ENCODE data around the gene ARGFX. TPM values are rescaled to one million over a fixed set of nuclear protein-coding genes. Genes with fewer than 3 reads are reported as not detected.
"Not testable (repeated sequence)": the region's sequence is repeated elsewhere in the genome, so short reads cannot be mapped to it uniquely, and the experiment has no call there.

Gene ARGFX
- polyA plus RNA-seq (2012; ENCODE audit: insufficient read depth, insufficient read length) = not detected

DNA sequence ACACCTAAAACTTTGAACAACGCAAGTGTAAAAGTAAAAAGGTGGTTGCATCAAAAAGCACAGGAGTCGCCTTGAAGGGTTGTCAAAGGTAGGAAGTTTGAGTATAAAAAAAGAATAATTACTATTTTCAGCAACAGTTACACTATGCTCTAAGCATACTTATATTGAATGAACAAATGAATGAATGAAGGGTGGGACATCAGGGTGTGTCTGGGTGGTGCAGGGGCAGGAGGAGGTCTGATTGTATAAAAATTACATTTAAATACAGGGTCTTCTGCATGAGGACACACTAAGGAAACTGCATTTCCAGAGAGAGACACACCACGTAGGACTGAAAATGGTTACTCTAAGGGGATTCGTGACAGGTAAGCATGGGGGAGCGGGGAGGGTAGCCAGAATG lies at the start of gene ARGFX:
ARGFX (plus strand) TSS at position 301 of the 400 bp plus-strand sequence. CDS start 2,765 bp downstream, outside the sequence.
- DNase-seq (ENCODE audit: low read depth, low spot score) = no peak

DNA sequence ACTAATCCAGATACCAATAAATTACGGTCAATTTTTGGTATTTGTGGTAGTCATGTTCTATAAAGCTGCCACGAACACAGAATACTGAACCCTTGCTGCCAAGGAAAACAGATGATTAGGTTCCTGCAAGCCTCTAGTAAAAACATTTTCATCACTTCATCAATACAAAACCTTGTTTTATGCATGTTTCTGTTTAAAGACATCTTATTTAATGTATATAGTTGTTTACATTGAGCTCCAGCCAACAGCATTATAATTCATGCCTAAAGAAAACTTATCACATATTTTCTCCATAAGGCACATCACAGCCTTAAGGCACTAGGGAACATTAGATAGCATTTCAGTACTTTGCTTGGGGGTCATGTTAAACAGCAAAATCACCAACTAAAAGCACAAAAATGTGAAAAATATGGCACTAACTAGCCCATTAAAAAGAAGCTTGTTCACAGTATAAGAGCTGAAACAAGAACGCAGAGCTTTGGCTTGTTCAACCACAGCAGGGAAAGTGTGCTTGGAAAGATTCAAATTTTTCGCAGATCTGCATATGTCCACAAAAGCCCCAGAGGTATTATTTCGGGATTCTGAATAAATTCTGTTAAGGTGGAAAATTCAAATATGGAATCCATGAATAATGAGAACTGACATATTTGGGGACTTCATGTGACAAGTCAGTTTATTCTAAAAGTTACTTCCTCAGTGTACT lies 49.6 kb upstream of the ARGFX start:
- no peak overlapping the region for H3K4me3 ChIP-seq (ENCODE audit: low read length)
- DNase-seq (ENCODE audit: low read depth, low spot score) = no peak

More for the DNA sequence above, at the start of gene ARGFX:
- H3K4me3 ChIP-seq (ENCODE audit: low read length) = no peak within 1 kb of the TSS

DNA sequence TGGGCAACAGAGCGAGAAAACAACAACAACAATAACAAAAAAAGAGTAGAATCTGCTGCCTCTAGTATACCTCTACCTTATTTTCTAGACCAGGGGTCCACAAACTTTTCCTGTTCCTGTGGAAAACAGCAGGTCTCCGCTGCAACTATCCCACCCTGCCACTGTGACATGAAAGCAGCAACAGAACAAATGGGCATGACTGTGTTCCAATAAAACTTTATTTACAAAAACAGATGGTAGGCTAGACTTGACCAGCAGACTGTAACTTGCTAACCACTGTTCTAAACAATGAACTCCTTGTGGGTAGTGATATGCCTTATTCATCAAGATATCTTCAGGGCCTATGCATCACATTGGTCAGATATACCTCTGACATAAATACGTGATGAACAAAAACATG lies 47.2 kb upstream of the ARGFX start:
- DNase-seq (ENCODE audit: low read depth, low spot score) = no peak
- H3K4me3 ChIP-seq (ENCODE audit: low read length) = no peak overlapping the region

DNA sequence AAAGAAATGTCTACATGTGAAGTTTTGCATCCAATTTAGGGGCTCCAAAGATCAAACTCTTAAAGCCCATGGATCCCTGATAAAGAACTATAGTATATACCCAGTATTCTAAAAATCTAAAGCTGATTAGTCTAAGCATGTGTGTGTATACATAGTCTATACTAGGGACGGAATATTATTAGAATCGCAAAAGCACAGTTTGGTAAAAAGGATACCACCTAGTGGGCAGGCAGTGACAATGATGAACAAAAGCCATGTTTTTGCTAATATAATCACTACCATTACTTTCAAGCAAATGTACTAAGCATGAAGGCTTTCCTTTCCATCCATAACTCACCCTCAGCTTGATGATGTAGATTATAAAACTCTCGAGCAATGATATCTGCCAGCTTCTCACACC lies 38.4 kb upstream of the ARGFX start:
- H3K4me3 ChIP-seq (ENCODE audit: low read length) = no peak overlapping the region
- no peak for DNase-seq (ENCODE audit: low read depth, low spot score)

GRCh38 chr3:121531269-121531668 lies 36.5 kb upstream of the ARGFX start:
- DNase-seq (ENCODE audit: low read depth, low spot score) = no peak

DNA sequence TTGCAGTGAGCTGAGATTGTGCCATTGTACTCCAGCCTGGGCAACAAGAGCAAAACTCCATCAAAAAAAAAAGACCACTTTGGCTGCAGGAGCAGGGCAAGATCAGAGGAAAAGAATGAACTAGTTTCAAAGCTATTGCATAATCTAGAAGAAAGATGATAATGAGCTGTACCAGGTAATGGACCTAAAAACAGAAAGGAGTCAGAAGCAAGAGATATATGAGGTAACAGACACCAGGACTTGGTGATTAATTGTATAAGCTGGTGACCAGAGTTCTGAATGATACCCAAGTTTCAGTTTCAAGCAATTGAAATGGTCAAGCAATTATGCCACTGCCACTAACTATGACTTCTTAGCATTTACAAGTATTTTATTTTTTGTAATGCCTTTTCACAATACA lies 24.8 kb upstream of the ARGFX start:
- no peak overlapping the region for H3K4me3 ChIP-seq (ENCODE audit: low read length)
- no peak for DNase-seq (ENCODE audit: low read depth, low spot score)

More at GRCh38 chr3:121531269-121531668, 36.5 kb upstream of the ARGFX start:
- H3K4me3 ChIP-seq (ENCODE audit: low read length) = no peak overlapping the region

DNA sequence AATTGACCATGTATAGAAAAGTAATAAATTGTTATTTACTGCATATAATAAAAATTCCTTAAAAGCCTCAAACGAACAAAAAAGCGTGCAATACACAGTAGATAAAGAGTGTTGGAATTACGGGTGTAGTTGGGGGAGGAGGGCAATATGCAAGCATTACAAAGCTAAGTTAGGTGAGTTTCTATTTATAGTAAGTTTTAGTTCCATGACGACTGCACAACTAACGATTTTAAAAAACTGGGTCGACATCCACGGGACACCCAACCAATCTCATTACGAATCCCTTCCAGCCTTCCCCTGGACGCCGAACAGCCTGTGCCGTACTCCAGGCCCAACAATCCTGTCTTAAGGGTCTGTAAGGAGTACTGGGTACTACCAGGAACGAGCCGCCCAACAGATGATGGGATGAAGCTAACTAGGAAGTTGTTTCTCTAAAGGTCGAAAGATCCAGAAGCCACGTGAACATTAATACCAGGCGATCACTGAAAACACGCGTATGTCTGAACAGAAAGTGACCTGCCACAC lies 22.6 kb upstream of the ARGFX start:
- DNase-seq (ENCODE audit: low read depth, low spot score) = peak; percentile 6
- H3K4me3 ChIP-seq (ENCODE audit: low read length) = peak overlapping the region; percentile 93

DNA sequence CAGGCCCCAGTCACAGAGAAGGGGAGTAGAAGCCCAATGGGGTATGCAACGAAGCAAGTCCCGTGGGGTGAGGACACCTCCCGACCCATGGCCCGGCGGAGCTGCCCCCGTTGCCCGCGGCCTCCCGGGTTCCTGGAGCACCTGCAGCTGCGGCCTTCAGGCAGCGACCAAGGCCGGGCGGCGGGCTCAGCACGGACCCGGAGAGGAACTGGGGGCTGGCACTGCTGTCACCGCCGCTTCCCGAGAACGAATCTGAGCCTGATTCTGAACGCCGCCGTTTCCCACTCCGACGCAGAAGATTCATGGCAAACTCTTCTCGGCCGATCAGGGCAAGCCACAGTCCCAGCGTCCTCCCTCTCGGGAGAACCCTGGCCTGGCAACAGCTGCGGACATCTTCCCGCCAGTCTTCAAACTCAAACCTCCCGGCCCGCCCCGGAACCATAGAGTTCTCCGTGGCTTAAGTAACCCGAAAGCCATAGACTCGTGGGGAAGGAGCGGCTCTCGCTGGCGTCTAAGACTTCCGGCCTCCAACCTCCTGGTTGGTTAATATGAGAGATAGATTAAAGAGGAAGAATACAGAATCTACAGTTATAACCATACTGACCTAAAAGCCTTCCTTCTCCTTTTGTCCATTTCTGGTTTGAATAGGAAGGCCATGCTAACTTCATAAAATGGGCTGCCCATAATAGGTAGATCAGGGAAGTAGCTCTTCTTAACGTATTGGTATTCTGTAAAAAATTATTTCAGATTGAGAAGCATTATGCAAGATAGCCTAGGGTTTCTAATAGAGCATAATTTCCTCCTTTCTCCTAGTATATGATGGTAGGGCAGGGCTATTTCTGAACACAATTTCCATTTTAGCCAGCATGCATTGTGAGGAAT lies 21.9 kb upstream of the ARGFX start, which contains the start of gene POLQ:
POLQ (minus strand) TSS at position 415 of the 882 bp plus-strand sequence; CDS start at position 304, 111 bp downstream.
- peak; percentile 94 for DNase-seq (ENCODE audit: low read depth, low spot score)
- peak within 1 kb of the TSS; percentile 93 for H3K4me3 ChIP-seq (ENCODE audit: low read length)

GRCh38 chr3:121552379-121552778 lies 15.4 kb upstream of the ARGFX start:
- no peak for DNase-seq (ENCODE audit: low read depth, low spot score)

DNA sequence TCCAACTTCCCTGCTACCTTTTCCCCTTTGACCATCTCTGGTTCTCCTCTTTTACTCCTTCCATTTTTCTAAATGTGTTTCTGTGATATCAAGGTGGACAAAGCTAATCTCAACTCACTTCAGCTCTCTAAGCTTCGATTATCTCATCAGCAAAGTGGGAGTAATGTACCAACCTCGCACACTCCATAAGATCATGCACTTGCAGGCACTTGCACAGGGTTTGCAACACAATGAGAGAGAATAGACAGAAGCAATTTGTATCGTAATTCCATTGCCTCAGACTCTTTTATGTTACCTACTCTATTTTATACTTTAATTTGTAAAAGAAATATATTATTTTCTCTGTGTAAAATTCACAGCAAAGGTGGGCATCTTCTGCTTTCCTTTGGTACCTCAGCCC lies 15.0 kb upstream of the ARGFX start:
- no peak overlapping the region for H3K4me3 ChIP-seq (ENCODE audit: low read length)
- no peak for DNase-seq (ENCODE audit: low read depth, low spot score)

More at GRCh38 chr3:121552379-121552778, 15.4 kb upstream of the ARGFX start:
- H3K4me3 ChIP-seq (ENCODE audit: low read length) = no peak overlapping the region

GRCh38 chr3:121557426-121557934 lies 10.3 kb upstream of the ARGFX start:
- no peak overlapping the region for H3K4me3 ChIP-seq (ENCODE audit: low read length)
- DNase-seq (ENCODE audit: low read depth, low spot score) = no peak

DNA sequence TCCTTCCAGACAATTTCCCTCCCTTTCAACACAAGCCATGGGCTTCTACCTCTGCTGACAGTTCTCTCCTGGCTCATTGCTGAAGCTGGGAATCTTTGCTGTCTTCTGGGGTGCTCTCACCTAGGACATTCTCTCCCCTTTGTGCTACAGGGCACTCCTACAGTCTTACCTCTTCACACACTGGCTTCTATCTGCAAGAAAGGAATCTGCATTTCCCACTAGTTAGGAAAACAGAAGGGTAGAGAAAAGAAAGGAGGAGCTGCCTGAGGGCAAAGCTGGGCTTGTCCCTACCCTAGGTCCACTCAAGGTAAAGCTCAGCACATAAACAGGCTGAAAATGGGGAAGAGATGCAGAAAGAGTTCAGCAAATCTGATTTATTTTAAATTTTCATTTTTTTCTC lies 5.6 kb upstream of the ARGFX start:
- no peak overlapping the region for H3K4me3 ChIP-seq (ENCODE audit: low read length)
- no peak for DNase-seq (ENCODE audit: low read depth, low spot score)

- H3K4me3 ChIP-seq (ENCODE audit: low read length) = no peak overlapping the region
- DNase-seq (ENCODE audit: low read depth, low spot score) = no peak
Measured at GRCh38 chr3:121566773-121567172, 976 bp upstream of the ARGFX start.

DNA sequence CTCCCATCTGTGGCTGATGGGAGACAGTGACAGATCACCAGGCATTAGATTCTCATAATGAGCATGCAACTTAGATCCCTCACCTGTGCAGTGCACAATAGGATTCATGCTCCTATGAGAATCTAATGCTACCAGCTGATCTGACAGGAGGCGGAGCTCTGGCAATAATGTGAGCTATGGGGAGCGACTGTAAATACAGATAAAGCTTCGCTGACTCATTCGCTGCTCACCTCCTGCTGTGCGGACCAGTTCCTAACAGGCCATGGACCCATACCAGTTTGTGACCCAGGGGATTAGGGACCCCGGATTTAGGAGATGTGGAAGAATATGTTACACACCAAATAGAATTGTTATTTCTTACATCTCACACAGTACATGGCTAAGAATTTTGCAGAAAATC lies 6.7 kb downstream of the ARGFX start:
- DNase-seq (ENCODE audit: low read depth, low spot score) = no peak
- no peak overlapping the region for H3K4me3 ChIP-seq (ENCODE audit: low read length)

- no peak for DNase-seq (ENCODE audit: low read depth, low spot score)
- H3K4me3 ChIP-seq (ENCODE audit: low read length) = no peak overlapping the region
Measured at GRCh38 chr3:121581691-121582090, 13.9 kb downstream of the ARGFX start.

DNA sequence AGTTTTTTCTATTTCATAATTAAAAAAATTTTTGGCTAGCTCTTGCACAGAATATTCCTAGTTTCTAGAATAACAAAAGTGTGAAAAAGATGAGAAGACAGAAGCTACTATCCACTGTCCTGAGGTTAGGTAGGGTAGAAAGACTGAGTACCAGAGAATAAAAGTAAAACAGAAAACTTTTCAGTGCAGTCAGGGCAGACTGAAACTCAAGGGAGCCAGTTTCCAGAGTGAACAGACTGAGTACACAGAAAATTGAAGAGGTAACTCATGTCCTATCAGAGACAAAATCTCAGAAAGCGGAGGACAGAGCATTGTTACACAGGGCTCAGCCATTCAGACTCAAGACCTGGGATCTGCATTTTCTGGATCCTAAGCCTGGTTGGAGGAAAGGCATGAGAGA lies 16.7 kb downstream of the ARGFX start:
- no peak overlapping the region for H3K4me3 ChIP-seq (ENCODE audit: low read length)
- no peak for DNase-seq (ENCODE audit: low read depth, low spot score)

- DNase-seq (ENCODE audit: low read depth, low spot score) = no peak
- no peak within 1 kb of the TSS for H3K4me3 ChIP-seq (ENCODE audit: low read length)
Measured at GRCh38 chr3:121592856-121593702, 25.3 kb downstream of the ARGFX start, which contains the start of gene FBXO40. Gene FBXO40 (plus strand): TSS chr3:121593379. CDS start chr3:121620576, 27,197 bp downstream.

- not testable (repeated sequence) for H3K4me3 ChIP-seq (ENCODE audit: low read length); DNase-seq (ENCODE audit: low read depth, low spot score)
Measured at GRCh38 chr3:121593806-121594205, 26.1 kb downstream of the ARGFX start.

DNA sequence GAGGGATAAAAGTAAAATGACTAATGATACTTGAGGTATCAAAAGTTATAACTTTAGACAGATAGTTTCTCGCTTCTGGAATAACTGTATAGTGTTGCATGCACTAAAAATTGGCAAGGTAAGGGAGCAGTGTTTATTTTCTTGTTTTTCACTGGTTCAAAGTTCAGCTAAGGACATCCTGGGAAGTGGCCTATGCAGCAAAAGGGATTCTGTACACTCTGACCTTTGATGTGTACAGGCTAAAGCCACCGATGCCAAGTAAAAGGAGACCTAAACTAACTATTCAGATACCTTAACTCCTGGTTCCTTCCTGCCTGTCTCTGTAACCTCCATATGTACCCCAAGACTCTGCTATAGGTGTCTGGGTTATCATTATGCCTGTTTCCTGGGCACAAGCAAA lies 27.1 kb downstream of the ARGFX start:
- DNase-seq (ENCODE audit: low read depth, low spot score) = no peak

More for the DNA sequence above, 27.1 kb downstream of the ARGFX start:
- no peak overlapping the region for H3K4me3 ChIP-seq (ENCODE audit: low read length)
